22Rv1 (cell line): ENCODE data around the gene USP6.
"Not testable (repeated sequence)": the region's sequence is repeated elsewhere in the genome, so short reads cannot be mapped to it uniquely, and the experiment has no call there.

Source experiments
- CTCF ChIP-seq: fragments of 450-650 bp; IDR thresholded peaks from 2 replicates; pipeline ENCODE4 v1.5.1; 2017; ENCODE audit warnings: mild to moderate bottlenecking
- ZFX ChIP-seq: fragments of 450-650 bp; IDR thresholded peaks from 2 replicates; pipeline ENCODE4 v1.6.1; 2017; ENCODE audit warnings: antibody characterized with exemption, borderline replicate concordance

- TF ChIP-seq CTCF, ZFX: not testable (repeated sequence)
Measured at GRCh38 chr17:5135131-5135712, 19.4 kb downstream of the USP6 start.
